GM21360 (cell line): Measurements from ENCODE around the gene PSG5.
"Not testable (repeated sequence)": the region's sequence is repeated elsewhere in the genome, so short reads cannot be mapped to it uniquely, and the experiment has no call there.

ENCODE experiments used
- ATAC-seq: cut with Tn5 transposase; IDR thresholded peaks from one replicate; pipeline ENCODE4 v1.9.1; 2021; ENCODE audit warnings: mild to moderate bottlenecking, moderate library complexity; ENCODE audit not compliant: unreplicated experiment

The PSG5 gene

DNA sequence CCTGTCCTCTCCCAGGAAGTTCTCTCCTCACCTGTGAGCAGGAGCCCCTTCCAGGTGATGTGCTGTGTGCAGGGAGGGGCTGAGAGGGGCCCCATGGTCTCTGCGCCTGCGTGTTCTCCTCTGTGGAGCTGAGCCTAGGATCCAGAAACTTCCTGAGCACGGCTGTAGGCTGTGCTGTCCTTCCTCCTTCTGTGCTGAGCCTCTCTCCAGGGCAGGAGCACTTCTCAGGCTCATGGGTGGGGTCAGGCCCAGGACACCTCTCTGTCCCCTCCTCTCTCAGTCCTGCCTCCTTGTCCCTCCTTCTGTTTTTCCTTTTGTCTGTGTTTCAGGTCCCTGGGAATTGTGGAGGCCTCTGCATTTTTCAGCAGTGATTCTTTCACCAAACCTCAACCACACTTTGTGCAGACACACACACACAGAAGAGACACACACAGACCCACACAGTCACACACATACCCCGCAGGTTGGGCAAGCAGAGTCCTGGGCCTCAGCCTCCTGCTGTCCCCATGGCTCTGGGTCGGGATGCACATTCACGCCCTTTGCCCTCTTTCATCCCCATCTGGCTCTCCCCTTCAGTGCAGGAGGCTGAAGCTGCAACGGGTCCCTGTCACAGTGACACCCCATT, at the start of gene PSG5:
Gene PSG5 (minus strand): TSS at position 226 of the 625 bp plus-strand sequence. CDS start 131 bp downstream, at position 95.
- not testable (repeated sequence) for ATAC-seq

DNA sequence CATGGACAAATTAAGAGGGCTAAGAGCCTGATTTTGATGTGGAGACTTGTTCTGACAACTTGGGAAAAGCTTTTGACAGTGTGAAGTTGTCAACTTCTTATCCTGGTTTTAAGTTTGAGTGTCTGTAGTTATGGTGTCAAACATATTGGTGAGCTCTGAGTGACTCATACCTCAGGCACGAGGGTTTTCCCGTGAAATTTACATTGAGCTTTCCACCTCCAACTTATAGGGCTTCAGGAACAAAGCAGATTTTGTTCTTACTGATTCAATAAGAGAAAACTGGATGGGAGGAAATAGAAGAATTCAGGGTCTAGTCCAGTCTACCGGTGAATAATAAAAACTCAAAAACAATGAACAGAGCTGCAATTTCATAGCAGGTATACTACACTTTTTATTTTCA, 49.4 kb upstream of the PSG5 start:
- ATAC-seq, result not testable (repeated sequence)

DNA sequence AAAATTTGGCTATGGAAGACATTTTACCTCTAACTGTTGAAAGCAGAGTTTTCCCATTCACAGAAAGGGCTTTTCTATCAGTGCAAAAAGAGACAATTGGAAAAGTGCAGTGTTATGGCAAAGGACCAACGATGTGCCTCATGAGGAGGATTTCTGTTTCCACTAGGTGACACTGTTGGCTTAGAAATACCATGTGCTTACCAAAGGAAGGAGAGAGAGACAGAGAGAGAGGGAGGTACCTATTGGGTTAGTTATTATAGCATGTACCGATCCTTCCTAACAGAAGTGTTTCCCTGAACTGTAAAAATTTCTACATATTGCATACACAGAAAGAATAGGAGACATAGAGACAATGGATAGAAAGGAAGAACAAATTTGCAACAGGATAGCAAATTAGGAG, 43.0 kb upstream of the PSG5 start:
- no peak for ATAC-seq

DNA sequence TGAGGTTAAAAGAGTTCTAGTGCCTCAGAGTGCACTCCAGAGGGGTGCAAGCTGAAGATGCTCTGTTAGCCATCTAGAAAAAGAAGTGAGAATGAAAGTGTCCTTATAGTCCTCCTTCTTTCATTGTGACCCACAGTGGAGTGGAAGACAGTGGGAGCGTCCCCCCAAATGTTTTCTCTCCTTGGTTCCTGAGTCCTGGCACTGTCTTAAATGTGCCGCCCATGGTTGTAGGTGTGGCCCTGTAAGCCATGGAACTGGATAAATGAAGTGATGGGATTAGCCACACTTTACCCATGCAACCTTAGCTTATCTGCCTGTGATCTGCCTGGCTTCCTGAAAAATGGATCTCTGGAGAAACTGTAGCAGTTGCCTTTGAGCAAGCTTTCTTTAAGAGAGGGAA, 42.4 kb upstream of the PSG5 start:
- not testable (repeated sequence) for ATAC-seq

DNA sequence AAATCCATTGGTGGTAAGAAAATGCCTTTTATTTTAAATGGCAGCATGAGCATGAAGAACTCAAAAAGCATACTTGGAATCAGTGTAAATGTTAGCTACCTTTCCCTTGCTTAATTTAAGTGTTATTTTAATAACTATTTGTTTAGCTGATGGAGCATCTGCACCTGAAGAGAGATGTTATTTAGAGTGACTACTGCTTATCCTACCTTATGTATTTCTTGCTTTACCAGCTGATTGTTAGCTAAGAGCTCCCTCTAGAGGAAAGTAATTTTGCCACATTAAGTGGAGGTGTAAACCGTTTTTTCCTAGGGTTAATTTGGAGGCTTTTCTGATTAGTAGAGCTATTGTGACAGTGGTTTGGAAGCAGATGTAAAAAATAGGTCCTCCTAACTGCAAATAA, 40.6 kb upstream of the PSG5 start:
- not testable (repeated sequence) for ATAC-seq

DNA sequence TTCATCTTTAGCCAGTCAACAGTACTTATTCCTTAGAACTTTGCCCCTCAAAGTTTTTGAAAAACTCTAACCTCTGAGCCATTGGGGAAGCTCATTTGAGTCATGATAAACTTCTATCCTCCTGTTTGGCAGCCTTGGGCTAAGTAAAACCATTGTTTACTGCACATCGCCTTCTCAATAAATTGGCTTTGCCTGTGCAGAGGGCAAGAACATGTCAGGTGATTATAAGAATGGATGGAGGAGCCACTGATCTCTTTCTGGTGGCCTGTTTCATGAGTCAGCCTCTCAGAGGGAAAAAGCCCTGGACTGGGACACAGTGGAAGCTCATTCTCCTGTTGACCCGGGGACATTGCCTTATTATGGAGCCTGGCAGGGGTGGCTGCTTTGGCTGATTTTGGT, 38.5 kb upstream of the PSG5 start:
- no peak for ATAC-seq

DNA sequence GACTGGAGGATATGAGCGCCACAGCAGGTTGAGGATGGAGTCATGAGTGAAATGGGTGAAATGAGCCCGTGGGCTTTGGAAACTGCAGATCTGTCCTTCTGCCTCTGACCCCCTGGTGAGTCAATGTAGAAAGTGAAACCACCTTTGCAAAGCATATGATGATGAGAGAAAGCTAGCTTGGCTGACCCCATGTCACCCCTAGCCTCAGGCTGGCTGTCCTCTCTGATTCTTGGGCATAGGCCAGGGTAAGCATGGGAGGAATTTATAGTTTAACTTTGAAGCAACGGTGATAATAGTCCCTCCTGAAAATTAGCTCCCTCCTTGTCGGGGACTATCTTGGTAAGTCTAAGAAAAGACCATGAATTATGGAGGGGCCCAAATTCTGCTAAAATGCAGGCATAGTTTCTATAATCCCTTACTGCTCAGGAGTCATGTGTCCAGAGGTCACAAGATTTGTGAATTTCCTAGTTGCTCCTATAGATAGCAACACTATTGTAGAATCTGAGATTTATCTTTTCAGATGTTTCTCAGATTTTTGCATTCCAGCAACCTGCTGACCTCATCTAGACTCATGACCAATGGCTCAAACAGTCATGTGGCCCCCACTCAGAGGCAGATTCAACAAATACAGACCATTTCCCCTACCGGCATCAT, 38.0 kb upstream of the PSG5 start:
- ATAC-seq, result not testable (repeated sequence)

DNA sequence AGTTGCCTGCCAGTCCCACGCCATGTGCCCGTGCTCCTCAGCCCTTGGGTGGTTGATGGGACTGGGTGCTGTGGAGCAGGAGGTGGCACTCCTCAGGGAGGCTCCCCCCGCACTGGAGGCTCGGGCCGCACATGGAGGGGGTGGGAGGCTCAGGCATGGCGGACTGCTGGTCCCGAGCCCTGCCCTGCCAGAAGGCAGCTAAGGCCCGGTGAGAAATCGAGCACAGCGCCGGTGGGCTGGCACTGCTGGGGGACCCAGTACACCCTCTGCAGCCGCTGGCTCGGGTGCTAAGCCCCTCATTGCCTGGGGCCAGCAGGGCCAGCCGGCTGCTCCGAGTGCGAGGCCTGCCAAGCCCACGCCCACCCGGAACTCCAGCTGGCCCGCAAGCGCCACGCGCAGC, 35.6 kb upstream of the PSG5 start:
- not testable (repeated sequence) for ATAC-seq

DNA sequence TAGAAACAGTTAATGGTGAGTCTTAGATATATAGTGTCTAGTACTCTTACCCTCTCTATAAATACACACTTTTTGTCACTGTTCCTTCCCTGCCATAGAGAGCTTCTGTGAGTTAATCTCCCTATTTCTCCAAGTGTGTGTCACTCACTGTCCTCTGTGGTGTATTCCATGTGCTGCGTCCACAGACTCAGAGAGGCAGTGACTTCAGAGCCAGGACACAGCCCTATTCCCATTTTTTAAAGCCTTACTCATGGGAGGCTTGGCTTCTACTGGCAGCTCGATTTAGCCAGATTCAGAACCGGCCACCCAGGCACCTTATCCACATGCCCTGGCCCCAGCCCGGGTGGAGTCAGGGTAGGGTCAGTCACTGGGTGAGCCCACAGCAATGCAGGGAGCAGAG, 32.8 kb upstream of the PSG5 start:
- not testable (repeated sequence) for ATAC-seq

DNA sequence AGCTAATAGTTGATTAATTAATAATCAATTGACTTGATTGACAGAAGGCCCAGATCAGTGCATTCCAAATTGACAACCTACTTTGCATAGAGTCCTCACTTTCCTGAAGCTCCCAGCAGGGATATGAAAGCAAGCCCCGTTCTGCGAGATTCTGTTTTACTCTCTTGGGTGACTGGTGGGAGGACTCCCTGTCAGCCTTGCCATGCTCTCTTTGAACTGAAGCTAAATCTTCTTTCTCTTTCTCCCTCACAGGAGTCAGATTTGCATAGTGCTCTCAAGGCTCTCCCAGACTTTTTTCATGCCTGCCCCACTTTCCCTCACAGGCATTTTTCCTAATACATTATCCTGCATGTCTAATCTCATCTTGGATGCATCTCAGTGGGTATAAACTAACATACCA, 29.5 kb upstream of the PSG5 start:
- ATAC-seq, result not testable (repeated sequence)

DNA sequence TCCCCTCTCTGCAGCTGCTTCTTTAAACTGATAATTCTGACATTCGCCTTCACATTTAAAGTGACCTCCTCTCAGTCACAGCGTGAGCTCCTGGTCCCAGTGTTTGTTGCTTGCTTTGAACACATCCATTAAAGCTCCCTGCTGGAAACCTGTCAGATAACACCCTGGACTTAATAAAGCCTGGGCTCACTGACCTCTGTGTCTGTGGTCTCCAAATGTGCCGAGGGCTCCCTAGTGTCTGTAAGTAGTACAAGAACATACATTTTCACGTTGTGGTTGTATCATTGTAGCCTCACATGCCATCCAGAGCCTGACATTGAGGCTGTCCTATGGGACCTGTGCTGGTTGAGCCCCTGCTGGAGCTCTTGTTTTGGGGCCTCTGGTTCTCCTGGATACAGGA, 21.7 kb upstream of the PSG5 start:
- ATAC-seq, result no peak

DNA sequence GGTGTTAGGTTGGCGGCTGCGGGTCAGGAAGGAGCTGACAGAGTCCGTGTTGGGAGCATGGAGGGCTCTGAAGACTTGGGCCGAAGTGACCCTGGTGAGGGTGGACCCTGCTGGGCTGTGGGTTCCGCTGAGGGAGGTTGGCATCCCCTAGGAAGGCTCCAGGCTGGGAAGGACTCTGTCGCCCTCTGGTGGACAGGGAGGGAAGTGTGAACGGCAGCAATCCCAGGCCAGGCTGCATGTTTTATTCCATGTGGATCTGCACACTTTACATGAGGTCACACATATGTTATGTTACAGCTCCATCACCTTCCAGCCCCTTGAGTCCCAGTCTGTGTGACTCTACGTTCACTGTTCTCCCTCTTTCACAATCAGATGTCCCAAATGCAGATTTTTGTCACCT, 20.8 kb upstream of the PSG5 start:
- ATAC-seq, result not testable (repeated sequence)

DNA sequence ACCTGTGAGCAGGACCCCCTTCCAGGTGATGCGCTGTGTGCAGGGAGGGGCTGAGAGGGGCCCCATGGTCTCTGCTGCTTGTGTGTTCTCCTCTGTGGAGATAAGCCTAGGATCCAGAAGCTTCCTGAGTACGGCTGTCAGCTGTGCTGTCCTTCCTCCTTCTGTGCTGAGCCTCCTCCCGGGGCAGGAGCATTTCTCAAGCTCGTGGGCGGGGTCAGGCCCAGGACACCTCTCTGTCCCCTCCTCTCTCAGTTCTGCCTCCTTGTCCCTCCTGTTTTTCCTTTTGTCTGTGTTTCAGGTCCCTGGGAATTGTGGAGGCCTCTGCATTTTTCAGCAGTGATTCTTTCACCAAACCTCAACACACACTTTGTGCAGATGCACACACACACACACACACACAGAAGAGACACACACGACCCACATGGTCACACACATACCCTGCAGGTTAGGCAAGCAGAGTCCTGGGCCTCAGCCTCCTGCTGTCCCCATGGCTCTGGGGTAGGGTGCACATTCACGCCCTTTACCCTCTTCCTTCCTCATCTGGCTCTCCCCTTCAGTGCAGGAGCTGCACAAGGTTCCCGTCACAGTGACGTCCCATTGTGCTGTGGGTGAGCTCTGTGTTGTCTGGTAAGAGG, 19.3 kb upstream of the PSG5 start, which contains the start of gene PSG4:
Gene PSG4 (minus strand): TSS at position 168 of the 635 bp plus-strand sequence. CDS start 102 bp downstream, at position 66.
- not testable (repeated sequence) for ATAC-seq

DNA sequence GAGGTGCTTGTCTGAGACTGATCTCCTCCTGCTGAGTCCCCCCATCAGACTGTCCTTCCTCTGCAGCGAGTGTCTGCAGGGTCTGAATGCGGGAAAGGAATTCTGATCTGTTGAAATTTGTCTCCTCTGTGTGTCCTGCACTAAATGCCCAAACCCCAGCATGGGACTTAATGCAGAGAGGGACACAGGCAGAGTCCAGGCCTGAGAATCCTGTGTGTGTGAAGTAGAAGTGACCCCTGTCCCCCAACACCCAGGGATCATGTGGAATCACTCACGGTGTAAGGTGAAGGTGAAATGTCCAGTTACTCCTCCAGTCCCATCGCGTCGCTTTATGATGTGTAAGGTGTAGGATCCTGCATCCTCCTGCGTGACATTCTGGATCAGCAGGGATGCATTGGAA, 17.3 kb upstream of the PSG5 start:
- ATAC-seq, result not testable (repeated sequence)

DNA sequence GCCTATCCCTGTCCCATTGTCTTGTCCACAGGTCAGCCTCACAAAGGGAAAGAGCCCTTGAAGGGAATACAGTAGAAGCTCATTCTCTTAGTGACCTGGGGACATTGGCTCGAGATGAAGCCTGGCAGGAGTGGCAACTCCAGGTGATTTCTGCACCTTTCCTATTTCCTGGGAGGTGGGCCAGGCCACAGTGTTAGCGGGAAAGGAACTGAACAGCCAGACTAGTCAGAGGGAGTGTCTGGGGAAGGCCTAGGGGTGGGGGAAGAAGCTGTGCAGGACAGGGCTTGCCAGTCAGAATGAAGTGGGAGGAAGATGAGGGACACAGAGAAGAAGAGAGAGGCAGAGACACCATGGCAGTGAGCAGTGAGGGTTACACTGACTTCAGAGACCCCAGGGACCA, 15.6 kb upstream of the PSG5 start:
- ATAC-seq, result not testable (repeated sequence)

DNA sequence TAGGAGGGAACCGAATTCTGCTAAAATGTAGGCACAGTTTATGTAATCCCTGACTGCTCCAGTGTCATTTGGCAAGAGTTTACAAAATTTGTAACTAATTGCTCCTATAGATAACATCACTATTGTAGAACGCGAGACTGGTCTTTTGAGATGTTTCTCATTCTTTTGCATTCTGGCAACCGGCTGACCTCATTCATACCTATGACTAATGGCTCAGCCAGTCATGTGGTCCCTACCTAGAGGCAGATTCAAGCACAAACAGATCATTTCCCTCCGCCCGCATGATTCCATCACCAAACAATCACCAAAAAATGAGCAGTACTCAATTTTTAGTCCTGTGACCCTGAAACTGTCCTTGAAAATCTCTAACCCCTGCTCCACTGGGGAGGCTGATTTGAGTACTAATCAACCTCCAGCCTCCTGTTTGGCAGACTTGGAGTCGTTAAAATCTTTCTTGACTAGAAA, 15.0 kb upstream of the PSG5 start:
- not testable (repeated sequence) for ATAC-seq

DNA sequence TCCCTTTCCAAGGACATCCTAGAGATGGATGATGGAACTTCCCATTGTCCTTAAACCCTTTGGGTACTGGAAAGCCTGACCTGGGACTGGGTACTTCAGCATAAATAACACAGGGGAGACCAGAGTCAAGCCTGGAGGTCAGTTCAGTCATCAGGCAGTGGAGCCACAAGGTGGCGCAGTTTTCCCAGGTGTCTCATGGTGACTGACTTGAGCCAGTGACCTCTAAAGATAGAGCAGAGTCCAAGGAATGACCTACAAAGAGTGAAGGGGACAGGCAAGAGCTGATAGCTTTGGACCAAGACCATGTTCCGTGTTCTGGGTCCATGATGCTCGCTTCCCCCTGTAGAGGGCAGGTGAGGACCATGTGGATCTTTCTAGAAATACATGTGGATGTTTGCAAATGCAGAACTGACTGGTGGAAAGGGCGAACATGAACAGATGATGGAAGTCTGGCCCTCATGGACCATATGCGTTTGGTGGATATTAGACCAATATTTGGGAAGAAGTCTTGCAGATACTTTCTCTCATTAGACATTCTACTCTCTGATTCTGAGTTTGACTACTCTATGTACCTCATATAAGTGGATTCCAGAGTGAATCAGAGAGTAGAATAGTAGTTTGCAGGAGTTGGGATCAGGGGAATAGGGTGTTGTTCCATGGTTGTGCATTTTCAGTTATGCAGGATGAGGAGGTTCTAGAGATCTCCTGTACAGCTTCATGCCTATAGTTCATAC, 12.5 kb upstream of the PSG5 start:
- not testable (repeated sequence) for ATAC-seq

DNA sequence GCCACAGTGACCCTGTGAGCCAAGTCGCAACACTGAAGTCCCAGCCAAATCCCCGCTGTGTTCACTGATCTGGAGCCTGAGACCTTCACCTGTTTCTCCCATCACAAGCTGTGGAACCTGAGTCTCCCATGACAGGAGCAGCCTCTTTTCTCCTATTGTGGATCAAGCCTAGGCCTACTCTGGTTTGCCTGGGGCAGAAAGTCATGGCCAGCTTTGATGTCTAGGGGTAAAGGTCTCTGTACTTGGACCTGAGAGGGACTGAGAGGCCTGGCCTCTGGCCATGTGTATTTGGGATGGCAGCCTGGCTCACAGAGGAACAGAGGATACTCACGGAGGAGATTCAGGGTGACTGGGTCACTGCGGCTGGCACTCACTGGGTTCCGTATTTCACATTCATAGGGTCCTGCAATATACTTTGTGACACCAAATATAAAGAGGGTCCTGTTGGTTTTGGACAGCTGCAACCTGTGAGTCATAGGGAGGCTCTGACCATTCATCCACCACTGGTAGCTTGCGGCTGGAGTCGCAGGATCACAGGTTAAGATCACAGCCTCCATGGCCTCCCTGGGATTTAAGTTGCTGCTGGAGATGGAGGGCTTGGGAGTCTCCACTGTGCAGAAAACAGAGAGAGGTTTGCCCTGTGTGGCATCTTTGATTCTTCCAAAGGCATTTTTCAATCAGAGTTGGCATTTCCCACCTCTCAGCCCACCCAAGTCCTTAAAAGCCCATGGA, 11.5 kb upstream of the PSG5 start:
- ATAC-seq, result not testable (repeated sequence)

DNA sequence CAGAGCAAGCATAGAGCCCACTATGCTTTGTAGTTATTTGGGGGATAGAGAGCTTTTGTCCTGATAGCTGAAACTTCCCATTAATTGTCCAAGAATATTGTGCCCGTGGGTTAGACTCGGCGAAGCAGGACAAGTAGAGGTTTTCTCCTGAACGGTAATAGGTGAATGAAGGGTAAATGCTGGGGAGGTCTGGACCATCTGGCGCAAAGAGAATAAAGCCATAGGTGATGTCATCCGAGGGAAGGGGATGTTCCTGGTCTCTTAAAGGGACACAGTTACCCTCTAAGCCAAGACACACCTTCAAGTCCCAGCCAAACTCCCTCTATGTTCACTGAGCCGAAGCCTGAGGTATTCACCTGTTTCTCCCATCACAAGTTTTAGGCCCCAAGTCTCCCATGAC, 8.1 kb upstream of the PSG5 start:
- ATAC-seq, result not testable (repeated sequence)

DNA sequence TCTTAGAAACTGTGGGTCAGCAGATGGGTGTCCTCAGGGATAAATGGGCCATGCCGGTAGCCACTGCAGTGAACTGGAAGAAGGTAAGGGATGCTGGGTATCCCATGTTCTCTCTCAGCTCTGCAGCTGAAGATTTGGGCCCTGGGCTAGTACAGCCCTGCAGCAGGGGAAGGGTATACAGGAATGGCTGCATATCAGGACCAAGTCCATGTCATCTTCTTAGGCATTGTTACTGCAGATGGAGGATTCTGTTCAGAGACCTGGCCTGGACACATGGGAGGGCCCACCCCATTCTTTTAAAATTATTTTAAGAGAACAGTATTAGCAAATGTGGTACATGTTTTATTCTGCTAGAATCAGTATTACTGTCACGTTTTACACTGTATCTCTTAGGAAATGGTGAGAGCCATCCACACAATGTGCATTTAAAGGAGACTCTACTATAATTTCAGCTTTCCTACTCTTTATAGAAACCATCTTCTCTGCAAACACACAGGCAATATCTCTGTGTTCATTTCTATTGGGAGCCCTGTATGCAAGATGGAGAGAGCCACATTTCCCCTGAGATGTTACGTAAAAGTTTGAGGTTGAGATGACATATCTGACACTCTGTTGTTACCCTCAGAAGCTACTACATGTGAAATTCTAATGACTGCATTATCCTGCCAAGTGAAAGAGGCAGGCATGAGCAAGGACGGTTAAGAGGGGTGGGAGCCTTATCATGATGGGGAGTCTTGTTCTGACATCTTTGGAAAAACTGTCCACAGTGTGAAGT, 6.2 kb upstream of the PSG5 start:
- not testable (repeated sequence) for ATAC-seq
